ENCODE results near the gene TBC1D1. TPM values are rescaled to one million over a fixed set of nuclear protein-coding genes. Genes with fewer than 3 reads are reported as not detected.

TBC1D1 gene
- total RNA-seq, 1 experiment from 2014 or later = 56.0 TPM

DNA sequence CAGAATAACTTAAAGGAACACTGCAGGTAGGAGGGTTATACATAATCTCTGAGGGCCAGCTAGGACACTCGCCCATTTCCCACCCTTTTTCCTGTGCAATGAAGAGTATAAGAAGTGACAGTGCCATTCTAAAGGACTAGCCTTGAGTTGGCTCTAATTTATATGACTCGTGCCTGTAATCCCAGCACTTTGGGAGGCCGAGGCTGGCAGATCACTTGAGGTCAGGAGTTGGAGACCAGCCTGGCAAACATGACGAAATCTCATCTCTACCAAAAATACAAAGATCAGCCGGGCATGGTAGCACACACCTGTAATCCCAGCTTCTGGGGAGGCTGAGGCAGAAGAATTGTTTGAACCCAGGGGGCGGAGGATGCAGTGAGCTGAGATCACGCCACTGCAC lies 4.4 kb downstream of the TBC1D1 start:
- no peak overlapping the region for H3K27ac ChIP-seq (ENCODE audit: low read length)
- TF ChIP-seq, protein P1, sequence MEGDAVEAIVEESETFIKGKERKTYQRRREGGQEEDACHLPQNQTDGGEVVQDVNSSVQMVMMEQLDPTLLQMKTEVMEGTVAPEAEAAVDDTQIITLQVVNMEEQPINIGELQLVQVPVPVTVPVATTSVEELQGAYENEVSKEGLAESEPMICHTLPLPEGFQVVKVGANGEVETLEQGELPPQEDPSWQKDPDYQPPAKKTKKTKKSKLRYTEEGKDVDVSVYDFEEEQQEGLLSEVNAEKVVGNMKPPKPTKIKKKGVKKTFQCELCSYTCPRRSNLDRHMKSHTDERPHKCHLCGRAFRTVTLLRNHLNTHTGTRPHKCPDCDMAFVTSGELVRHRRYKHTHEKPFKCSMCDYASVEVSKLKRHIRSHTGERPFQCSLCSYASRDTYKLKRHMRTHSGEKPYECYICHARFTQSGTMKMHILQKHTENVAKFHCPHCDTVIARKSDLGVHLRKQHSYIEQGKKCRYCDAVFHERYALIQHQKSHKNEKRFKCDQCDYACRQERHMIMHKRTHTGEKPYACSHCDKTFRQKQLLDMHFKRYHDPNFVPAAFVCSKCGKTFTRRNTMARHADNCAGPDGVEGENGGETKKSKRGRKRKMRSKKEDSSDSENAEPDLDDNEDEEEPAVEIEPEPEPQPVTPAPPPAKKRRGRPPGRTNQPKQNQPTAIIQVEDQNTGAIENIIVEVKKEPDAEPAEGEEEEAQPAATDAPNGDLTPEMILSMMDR (IDR thresholded peaks at IDR 0.05) = no peak
- TF ChIP-seq POLR2AphosphoS5 (IDR thresholded peaks at IDR 0.05; ENCODE audit: low read depth, low read length) (no peak), TCF7L2 (IDR thresholded peaks at IDR 0.05; ENCODE audit: low read depth, low read length) (no peak), SIN3A (IDR thresholded peaks at IDR 0.05; ENCODE audit: borderline replicate concordance, insufficient read depth, low read depth, low read length) (no peak)
- TF ChIP-seq, protein P2, sequence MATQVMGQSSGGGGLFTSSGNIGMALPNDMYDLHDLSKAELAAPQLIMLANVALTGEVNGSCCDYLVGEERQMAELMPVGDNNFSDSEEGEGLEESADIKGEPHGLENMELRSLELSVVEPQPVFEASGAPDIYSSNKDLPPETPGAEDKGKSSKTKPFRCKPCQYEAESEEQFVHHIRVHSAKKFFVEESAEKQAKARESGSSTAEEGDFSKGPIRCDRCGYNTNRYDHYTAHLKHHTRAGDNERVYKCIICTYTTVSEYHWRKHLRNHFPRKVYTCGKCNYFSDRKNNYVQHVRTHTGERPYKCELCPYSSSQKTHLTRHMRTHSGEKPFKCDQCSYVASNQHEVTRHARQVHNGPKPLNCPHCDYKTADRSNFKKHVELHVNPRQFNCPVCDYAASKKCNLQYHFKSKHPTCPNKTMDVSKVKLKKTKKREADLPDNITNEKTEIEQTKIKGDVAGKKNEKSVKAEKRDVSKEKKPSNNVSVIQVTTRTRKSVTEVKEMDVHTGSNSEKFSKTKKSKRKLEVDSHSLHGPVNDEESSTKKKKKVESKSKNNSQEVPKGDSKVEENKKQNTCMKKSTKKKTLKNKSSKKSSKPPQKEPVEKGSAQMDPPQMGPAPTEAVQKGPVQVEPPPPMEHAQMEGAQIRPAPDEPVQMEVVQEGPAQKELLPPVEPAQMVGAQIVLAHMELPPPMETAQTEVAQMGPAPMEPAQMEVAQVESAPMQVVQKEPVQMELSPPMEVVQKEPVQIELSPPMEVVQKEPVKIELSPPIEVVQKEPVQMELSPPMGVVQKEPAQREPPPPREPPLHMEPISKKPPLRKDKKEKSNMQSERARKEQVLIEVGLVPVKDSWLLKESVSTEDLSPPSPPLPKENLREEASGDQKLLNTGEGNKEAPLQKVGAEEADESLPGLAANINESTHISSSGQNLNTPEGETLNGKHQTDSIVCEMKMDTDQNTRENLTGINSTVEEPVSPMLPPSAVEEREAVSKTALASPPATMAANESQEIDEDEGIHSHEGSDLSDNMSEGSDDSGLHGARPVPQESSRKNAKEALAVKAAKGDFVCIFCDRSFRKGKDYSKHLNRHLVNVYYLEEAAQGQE (IDR thresholded peaks at IDR 0.05; ENCODE audit: insufficient read depth in 1 of 2, low read depth in 2 of 2, low read length in 1 of 2) = no peak
- ATAC-seq (no peak), DNase-seq (ENCODE audit: low read depth, low spot score) (no peak)
- H3K27me3 ChIP-seq (ENCODE audit: control insufficient read depth, insufficient read depth, low read length) = peaks cover 26% of the 10 kb centered on the region
- intact Hi-C loops (cut with micrococcal nuclease; ENCODE audit: unreplicated experiment) (no loop called here), in situ Hi-C loops (cut with HindIII; ENCODE audit: low pct_unique_long_range_greater_than_20kb, low sequenced_read_pairs) (no loop called here)
- H3K4me1 ChIP-seq (ENCODE audit: control insufficient read depth, insufficient read depth, low read length) = no peaks in the 10 kb centered on the region
- BruUV-seq (replicated peaks) = no TSS peak
- CTCF ChIA-PET = no interaction called here
- H3K4me3 ChIP-seq (ENCODE audit: low read depth in 2 of 2, low read length in 2 of 2) = no peak overlapping the region
- no peaks in the 10 kb centered on the region for H3K9me3 ChIP-seq (ENCODE audit: control insufficient read depth, insufficient read depth, low read depth, low read length)
- no peaks in the 10 kb centered on the region for H3K36me3 ChIP-seq (ENCODE audit: control insufficient read depth, insufficient read depth, low read length)
- POLR2A ChIA-PET = no interaction called here

DNA sequence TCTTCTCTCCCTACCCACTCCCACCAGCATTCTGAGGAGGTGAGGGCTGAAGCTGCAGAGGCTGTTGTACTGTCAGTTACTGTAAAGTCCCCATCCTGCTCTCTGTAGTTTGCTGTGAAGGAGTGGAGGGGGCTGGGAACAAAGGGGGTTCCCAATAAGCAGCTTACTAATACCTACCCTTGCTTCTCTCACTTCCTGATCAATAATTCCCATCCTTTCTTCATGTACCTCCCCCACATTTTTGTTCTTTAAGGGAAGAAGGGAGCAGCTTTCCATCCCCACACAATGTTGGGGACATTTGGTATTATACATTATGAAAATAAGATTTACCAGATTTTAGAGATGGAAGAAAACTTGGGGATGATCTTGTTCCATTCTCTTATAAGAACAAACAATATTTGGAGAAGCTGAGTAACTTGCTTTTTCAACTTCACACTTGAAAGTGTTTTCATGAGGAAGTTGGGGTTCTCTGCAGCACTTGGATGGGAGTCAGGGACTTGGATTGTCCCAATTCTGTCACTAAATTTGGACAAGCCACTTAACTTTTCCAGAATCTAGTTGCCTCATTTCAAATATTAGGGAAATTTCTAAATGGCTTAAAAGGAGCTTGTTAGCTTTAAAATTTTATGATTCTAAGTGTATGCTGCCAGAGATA lies 5.4 kb downstream of the TBC1D1 start:
- Histone ChIP-seq H3K27me3 (ENCODE audit: control insufficient read depth, insufficient read depth, low read length) (peaks cover 26% of the 10 kb centered on the region), H3K4me3 (ENCODE audit: low read depth in 2 of 2, low read length in 2 of 2) (no peak overlapping the region), H3K4me1 (ENCODE audit: control insufficient read depth, insufficient read depth, low read length) (no peaks in the 10 kb centered on the region), H3K27ac (ENCODE audit: low read length) (no peak overlapping the region), H3K36me3 (ENCODE audit: control insufficient read depth, insufficient read depth, low read length) (no peaks in the 10 kb centered on the region), H3K9me3 (ENCODE audit: control insufficient read depth, insufficient read depth, low read depth, low read length) (no peaks in the 10 kb centered on the region)
- ATAC-seq = no peak
- no peak for DNase-seq (ENCODE audit: low read depth, low spot score)
- intact Hi-C loops (cut with micrococcal nuclease; ENCODE audit: unreplicated experiment) (no loop called here), in situ Hi-C loops (cut with HindIII; ENCODE audit: low pct_unique_long_range_greater_than_20kb, low sequenced_read_pairs) (no loop called here)
- ChIA-PET POLR2A (no interaction called here), CTCF (no interaction called here)
- BruUV-seq (replicated peaks) = no TSS peak
- TF ChIP-seq POLR2AphosphoS5 (IDR thresholded peaks at IDR 0.05; ENCODE audit: low read depth, low read length) (no peak), SIN3A (IDR thresholded peaks at IDR 0.05; ENCODE audit: borderline replicate concordance, insufficient read depth, low read depth, low read length) (no peak), TCF7L2 (IDR thresholded peaks at IDR 0.05; ENCODE audit: low read depth, low read length) (no peak)
- TF ChIP-seq, protein P2 (IDR thresholded peaks at IDR 0.05; ENCODE audit: insufficient read depth in 1 of 2, low read depth in 2 of 2, low read length in 1 of 2) = no peak
- TF ChIP-seq, protein P1 (IDR thresholded peaks at IDR 0.05) = no peak
